ENCODE measurements around the gene APOBEC3C. TPM values are rescaled to one million over a fixed set of nuclear protein-coding genes. Genes with fewer than 3 reads are reported as not detected.
"Not testable (repeated sequence)": the region's sequence is repeated elsewhere in the genome, so short reads cannot be mapped to it uniquely, and the experiment has no call there.

The APOBEC3C gene
- total and polyA plus RNA-seq, 8 donors = 1.2 to 15.4 (median 7.7) TPM

GRCh38 chr22:39041908-39042307 lies 27.9 kb downstream of the APOBEC3C start:
- no peaks in the 10 kb centered on the region for H3K27me3 ChIP-seq
- peak overlapping the region in 2 of 5 donors; percentile 90 to 91 for H3K27ac ChIP-seq
- peak overlapping the region in 1 of 4 donors; percentile 63 for H3K4me3 ChIP-seq
- intact Hi-C loops (cut with DNase I; ENCODE audit: low total_unique reads) = no loop called here
- H3K4me1 ChIP-seq = peaks cover 8 to 23% (median 16%) of the 10 kb centered on the region in 4 donors
- no peak for TF ChIP-seq POLR2AphosphoS5 (IDR thresholded peaks at IDR 0.05)
- TF ChIP-seq EP300 (IDR thresholded peaks at IDR 0.05) = no peak
- TF ChIP-seq POLR2A (IDR thresholded peaks at IDR 0.05) = no peak
- TF ChIP-seq CTCF (IDR thresholded peaks at IDR 0.05) = no peak
- H3K36me3 ChIP-seq = peaks cover 0 to 26% (median 19%) of the 10 kb centered on the region in 4 donors
- WGBS, 5 donors = 90 to 98% (median 94%) methylated on average over 7 of the region's 7 CpGs
- H3K9me3 ChIP-seq = no peaks in the 10 kb centered on the region
- no peak for DNase-seq

DNA sequence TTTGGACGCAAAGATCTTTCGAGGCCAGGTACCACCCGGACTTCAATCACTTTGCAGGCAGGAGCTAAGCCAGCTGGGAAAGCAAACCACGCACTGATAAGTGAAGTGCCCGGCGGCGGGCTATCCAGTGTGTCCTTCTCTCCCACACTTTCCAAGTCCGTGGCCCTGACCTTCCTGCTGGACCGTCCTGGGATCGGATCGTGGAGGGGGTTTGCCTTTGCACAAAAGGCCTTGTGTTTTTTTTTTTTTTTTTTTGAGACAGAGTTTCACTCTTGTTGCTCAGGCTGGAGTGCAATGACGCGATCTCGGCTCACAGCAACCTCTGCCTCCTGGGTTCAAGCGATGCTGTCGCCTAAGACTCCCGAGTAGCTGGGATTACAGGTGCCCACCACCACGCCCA lies 29.0 kb downstream of the APOBEC3C start:
- H3K27me3 ChIP-seq; H3K9me3 ChIP-seq; H3K4me3 ChIP-seq; H3K27ac ChIP-seq; intact Hi-C loops (cut with DNase I; ENCODE audit: low total_unique reads); DNase-seq: not testable (repeated sequence)
- H3K4me1 ChIP-seq = peaks cover 8 to 23% (median 16%) of the 10 kb centered on the region in 4 donors
- peaks cover 0 to 26% (median 19%) of the 10 kb centered on the region in 4 donors for H3K36me3 ChIP-seq
- 82 to 96% (median 91%) methylated on average over 13 to 18 of the region's 18 CpGs for WGBS, 5 donors

GRCh38 chr22:39045136-39045535 lies 31.1 kb downstream of the APOBEC3C start:
- 75 to 87% (median 82%) methylated on average over 12 to 14 of the region's 14 CpGs for WGBS, 5 donors
- DNase-seq; intact Hi-C loops (cut with DNase I; ENCODE audit: low total_unique reads); H3K4me3 ChIP-seq; H3K27me3 ChIP-seq; H3K27ac ChIP-seq; H3K9me3 ChIP-seq: not testable (repeated sequence)
- peaks cover 8 to 15% (median 13%) of the 10 kb centered on the region in 4 donors for H3K4me1 ChIP-seq
- H3K36me3 ChIP-seq = peaks cover 0 to 26% (median 19%) of the 10 kb centered on the region in 4 donors

GRCh38 chr22:39049486-39049885 lies 35.4 kb downstream of the APOBEC3C start:
- H3K27me3 ChIP-seq; H3K9me3 ChIP-seq; H3K27ac ChIP-seq; intact Hi-C loops (cut with DNase I; ENCODE audit: low total_unique reads); H3K4me1 ChIP-seq; H3K4me3 ChIP-seq; DNase-seq: not testable (repeated sequence)
- 47 to 64% (median 56%) methylated on average over 7 of the region's 7 CpGs for WGBS, 5 donors
- H3K36me3 ChIP-seq = peaks cover 0 to 16% (median 10%) of the 10 kb centered on the region in 4 donors

DNA sequence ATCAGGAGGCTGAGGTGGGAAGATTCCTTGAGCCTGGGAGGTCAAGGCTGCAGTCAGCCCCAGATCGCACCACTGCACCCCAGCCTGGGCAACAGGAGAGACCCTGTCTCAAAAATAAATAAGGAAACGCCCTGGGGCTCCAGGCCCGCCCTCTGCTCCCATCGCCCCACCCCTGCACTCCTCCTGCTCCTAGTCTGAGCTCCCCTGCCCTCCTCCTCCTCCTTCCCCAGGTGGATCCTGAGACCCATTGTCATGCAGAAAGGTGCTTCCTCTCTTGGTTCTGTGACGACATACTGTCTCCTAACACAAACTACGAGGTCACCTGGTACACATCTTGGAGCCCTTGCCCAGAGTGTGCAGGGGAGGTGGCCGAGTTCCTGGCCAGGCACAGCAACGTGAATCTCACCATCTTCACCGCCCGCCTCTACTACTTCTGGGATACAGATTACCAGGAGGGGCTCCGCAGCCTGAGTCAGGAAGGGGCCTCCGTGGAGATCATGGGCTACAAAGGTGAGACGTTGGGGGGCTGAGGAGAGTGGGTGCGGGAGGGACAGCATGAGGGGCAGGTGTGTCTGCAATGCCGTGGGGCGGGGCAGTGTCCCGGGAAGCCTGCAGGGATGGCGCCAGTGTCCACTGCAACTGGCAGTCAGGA lies 37.9 kb downstream of the APOBEC3C start:
- DNase-seq; intact Hi-C loops (cut with DNase I; ENCODE audit: low total_unique reads): not testable (repeated sequence)

GRCh38 chr22:39055658-39056057 lies 41.6 kb downstream of the APOBEC3C start:
- Histone ChIP-seq H3K27me3 (no peaks in the 10 kb centered on the region), H3K4me3 (no peak overlapping the region), H3K9me3 (peaks cover 0 to 4% (median 0%) of the 10 kb centered on the region in 4 donors), H3K36me3 (no peaks in the 10 kb centered on the region), H3K4me1 (no peaks in the 10 kb centered on the region), H3K27ac (no peak overlapping the region)
- TF ChIP-seq POLR2AphosphoS5 (IDR thresholded peaks at IDR 0.05) (no peak), EP300 (IDR thresholded peaks at IDR 0.05) (no peak), CTCF (IDR thresholded peaks at IDR 0.05) (no peak), POLR2A (IDR thresholded peaks at IDR 0.05) (no peak)
- 90 to 93% (median 93%) methylated on average over 11 of the region's 11 CpGs for WGBS, 5 donors
- no peak for DNase-seq
- intact Hi-C loops (cut with DNase I; ENCODE audit: low total_unique reads) = no loop called here

More for the DNA sequence above, 37.9 kb downstream of the APOBEC3C start:
- H3K27me3 ChIP-seq, H3K4me3 ChIP-seq, H3K4me1 ChIP-seq, H3K27ac ChIP-seq, H3K36me3 ChIP-seq, H3K9me3 ChIP-seq: not testable (repeated sequence)
- 70 to 84% (median 79%) methylated on average over 11 to 16 of the region's 18 CpGs for WGBS, 5 donors

DNA sequence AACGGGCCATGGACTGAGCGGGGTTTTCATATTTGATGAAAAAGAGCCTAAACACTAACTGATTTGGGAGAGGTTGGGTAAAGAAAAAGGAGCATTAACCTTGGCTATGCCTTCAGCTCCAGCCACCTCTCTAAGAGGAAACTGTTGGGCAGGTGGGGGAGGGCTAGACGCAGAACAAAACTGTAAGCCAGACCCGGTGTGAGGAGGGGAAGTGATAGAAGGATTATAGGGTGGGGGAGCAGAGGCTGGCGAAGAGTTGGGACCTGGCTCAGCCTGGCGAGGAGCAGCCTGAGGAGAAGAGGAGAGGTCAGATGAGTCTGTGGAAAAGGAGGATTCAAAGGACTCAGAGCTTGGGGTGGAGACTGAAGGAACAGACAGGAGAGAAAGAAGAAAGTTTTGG lies 47.2 kb downstream of the APOBEC3C start:
- H3K27me3 ChIP-seq; H3K4me3 ChIP-seq; H3K36me3 ChIP-seq; H3K9me3 ChIP-seq; DNase-seq; H3K27ac ChIP-seq; H3K4me1 ChIP-seq; intact Hi-C loops (cut with DNase I; ENCODE audit: low total_unique reads): not testable (repeated sequence)
- 56 to 76% (median 68%) methylated on average over 6 of the region's 6 CpGs for WGBS, 5 donors

DNA sequence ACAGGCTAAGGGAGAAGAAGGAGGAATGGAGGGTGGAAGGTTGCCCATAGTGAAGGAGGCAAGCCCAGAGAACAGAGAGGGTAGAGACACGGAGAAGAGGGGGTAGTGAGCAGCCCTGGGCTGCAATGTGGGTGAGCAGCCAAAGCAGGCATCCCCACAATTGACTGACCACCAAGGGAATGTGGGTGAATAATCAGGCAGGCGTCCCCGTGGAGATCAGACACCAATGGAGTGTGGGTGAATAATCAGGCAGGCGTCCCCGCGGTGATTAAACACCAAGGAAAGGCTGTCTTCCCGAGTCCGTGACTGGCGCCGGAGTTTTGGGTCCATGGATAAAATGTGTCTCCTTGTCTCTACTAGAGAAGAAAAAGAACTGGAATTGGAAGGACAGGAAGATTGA lies 47.9 kb downstream of the APOBEC3C start:
- H3K36me3 ChIP-seq; H3K4me3 ChIP-seq; H3K27me3 ChIP-seq; DNase-seq; H3K27ac ChIP-seq; H3K9me3 ChIP-seq; intact Hi-C loops (cut with DNase I; ENCODE audit: low total_unique reads); H3K4me1 ChIP-seq: not testable (repeated sequence)
- 80 to 85% (median 82%) methylated on average over 10 of the region's 10 CpGs for WGBS, 5 donors

GRCh38 chr22:39063904-39064303 lies 49.8 kb downstream of the APOBEC3C start:
- not testable (repeated sequence) for H3K27ac ChIP-seq, H3K27me3 ChIP-seq
- 81 to 97% (median 94%) methylated on average over 5 to 8 of the region's 8 CpGs for WGBS, 5 donors

More at GRCh38 chr22:39063904-39064303, 49.8 kb downstream of the APOBEC3C start:
- intact Hi-C loops (cut with DNase I; ENCODE audit: low total_unique reads); H3K4me3 ChIP-seq; H3K9me3 ChIP-seq; H3K36me3 ChIP-seq; DNase-seq; H3K4me1 ChIP-seq: not testable (repeated sequence)

Data from stomach (tissue), 9 donors.